ENCODE measurements around the gene ZFPM1. TPM values are rescaled to one million over a fixed set of nuclear protein-coding genes. Genes with fewer than 3 reads are reported as not detected.
A peak's percentile ranks its signal among the peaks of the same experiment; 100 is the strongest.

The ZFPM1 gene
- total and polyA plus RNA-seq, 5 donors = 7.7 to 11.4 (median 8.2) TPM

DNA sequence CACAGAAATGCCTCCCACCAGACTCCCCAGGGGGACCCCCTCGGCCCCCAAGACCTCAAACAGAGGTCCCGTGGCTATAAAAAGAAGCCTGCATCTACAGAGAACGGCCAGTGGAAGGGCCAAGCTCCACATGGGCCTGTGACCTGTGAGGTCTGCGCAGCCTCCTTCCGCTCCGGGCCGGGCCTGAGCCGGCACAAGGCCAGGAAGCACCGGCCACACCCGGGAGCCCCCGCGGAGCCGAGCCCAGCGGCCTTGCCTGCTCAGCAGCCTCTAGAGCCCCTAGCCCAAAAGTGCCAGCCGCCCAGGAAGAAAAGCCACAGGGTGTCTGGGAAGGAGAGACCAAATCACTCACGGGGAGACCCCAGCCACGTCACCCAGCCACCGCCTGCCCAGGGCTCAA, 18.3 kb upstream of the ZFPM1 start:
- no peak for DNase-seq
- intact Hi-C loops (cut with DNase I) = loop anchor here (5.0 to 10.0 kb wide), 3 partner anchors 237 to 450 kb away; no protein-coding TSS in a partner anchor
- no peak overlapping the region for H3K27ac ChIP-seq (ENCODE audit: low read length)
- peaks cover 2% of the 10 kb centered on the region for H3K4me1 ChIP-seq (ENCODE audit: control insufficient read depth, insufficient read depth, low read length)
- no peak for ATAC-seq
- H3K9me3 ChIP-seq (ENCODE audit: control insufficient read depth, low read length) = no peaks in the 10 kb centered on the region
- WGBS = 83% methylated on average over 18 of the region's 18 CpGs
- H3K4me3 ChIP-seq (ENCODE audit: low read length) = no peak overlapping the region
- no peaks in the 10 kb centered on the region for H3K27me3 ChIP-seq (ENCODE audit: control insufficient read depth, insufficient read depth)

DNA sequence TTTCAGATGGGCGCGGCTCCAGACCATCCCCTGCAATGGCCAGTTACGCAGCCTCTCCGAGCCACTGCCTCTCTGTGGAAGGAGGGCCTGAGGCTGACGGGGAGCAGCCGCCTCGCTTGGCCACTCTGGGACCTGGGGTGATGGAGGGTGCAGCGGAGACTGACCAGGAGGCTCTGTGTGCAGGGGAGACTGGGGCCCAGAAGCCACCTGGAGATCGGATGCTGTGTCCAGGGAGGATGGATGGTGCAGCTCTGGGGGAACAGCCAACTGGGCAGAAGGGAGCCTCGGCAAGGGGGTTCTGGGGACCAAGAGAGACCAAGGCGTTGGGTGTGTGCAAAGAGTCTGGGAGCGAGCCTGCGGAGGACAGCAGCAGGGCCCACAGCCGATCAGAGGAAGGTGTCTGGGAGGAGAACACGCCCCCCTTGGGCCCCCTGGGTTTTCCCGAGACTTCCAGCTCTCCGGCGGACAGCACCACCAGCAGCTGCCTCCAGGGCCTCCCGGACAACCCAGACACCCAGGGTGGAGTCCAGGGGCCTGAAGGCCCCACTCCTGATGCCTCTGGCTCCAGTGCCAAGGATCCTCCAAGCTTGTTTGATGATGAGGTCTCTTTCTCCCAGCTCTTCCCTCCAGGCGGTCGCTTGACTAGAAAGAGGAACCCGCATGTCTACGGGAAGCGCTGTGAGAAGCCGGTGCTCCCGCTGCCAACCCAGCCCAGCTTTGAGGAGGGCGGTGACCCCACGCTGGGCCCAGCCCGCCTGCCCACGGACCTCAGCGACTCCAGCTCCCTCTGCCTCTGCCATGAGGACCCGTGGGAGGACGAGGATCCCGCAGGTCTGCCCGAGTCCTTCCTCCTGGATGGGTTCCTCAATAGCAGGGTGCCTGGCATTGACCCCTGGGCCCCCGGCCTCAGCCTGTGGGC, 17.4 kb upstream of the ZFPM1 start:
- 89% methylated on average over 36 of the region's 36 CpGs for WGBS
- ATAC-seq (no peak), DNase-seq (no peak)
- Histone ChIP-seq H3K27ac (ENCODE audit: low read length) (no peak overlapping the region), H3K9me3 (ENCODE audit: control insufficient read depth, low read length) (no peaks in the 10 kb centered on the region), H3K27me3 (ENCODE audit: control insufficient read depth, insufficient read depth) (no peaks in the 10 kb centered on the region), H3K4me1 (ENCODE audit: control insufficient read depth, insufficient read depth, low read length) (peaks cover 2% of the 10 kb centered on the region), H3K4me3 (ENCODE audit: low read length) (no peak overlapping the region)
- intact Hi-C loops (cut with DNase I) = loop anchor here (5.0 to 10.0 kb wide), 3 partner anchors 238 to 451 kb away; no protein-coding TSS in a partner anchor

DNA sequence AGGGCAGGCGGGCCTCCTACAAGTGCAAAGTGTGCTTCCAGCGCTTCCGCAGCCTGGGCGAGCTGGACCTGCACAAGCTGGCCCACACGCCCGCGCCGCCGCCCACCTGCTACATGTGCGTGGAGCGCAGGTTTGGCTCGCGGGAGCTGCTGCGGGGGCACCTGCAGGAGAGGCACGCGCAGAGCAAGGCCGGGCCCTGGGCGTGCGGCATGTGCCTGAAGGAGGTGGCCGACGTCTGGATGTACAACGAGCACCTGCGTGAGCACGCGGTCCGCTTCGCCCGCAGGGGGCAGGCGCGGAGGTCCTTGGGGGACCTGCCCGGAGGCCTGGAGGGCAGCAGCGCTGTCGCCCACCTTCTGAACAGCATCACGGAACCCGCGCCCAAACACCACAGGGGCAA, 16.3 kb upstream of the ZFPM1 start:
- H3K27me3 ChIP-seq (ENCODE audit: control insufficient read depth, insufficient read depth) = no peaks in the 10 kb centered on the region
- H3K4me1 ChIP-seq (ENCODE audit: control insufficient read depth, insufficient read depth, low read length) = no peaks in the 10 kb centered on the region
- DNase-seq = no peak
- no peaks in the 10 kb centered on the region for H3K9me3 ChIP-seq (ENCODE audit: control insufficient read depth, low read length)
- WGBS = 92% methylated on average over 36 of the region's 36 CpGs
- no peak overlapping the region for H3K27ac ChIP-seq (ENCODE audit: low read length)
- ATAC-seq = no peak
- H3K4me3 ChIP-seq (ENCODE audit: low read length) = no peak overlapping the region
- intact Hi-C loops (cut with DNase I) = loop anchor here (5.0 to 10.0 kb wide), 3 partner anchors 239 to 452 kb away; no protein-coding TSS in a partner anchor

DNA sequence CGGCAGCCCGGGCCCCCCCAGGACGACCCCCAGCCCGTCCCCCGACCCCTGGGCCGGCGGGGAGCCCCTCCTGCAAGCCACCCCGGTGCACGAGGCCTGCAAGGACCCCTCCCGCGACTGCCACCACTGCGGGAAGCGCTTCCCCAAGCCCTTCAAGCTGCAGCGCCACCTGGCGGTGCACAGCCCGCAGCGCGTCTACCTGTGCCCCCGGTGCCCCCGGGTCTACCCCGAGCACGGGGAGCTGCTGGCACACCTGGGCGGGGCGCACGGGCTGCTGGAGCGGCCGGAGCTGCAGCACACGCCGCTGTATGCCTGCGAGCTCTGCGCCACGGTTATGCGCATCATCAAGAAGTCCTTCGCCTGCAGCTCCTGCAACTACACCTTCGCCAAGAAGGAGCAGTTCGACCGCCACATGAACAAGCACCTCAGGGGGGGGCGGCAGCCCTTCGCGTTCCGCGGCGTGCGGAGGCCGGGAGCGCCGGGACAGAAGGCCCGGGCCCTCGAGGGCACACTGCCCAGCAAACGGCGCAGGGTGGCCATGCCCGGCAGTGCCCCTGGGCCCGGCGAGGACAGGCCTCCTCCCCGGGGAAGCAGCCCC, 15.6 kb upstream of the ZFPM1 start:
- Histone ChIP-seq H3K27ac (ENCODE audit: low read length) (no peak overlapping the region), H3K9me3 (ENCODE audit: control insufficient read depth, low read length) (no peaks in the 10 kb centered on the region), H3K27me3 (ENCODE audit: control insufficient read depth, insufficient read depth) (no peaks in the 10 kb centered on the region), H3K4me3 (ENCODE audit: low read length) (no peak overlapping the region), H3K4me1 (ENCODE audit: control insufficient read depth, insufficient read depth, low read length) (no peaks in the 10 kb centered on the region)
- peak; percentile 61 to 85 (median 80) for DNase-seq
- WGBS = 47% methylated on average over 55 of the region's 55 CpGs
- intact Hi-C loops (cut with DNase I) = loop anchor here (5.0 to 10.0 kb wide), 3 partner anchors 240 to 453 kb away; no protein-coding TSS in a partner anchor
- ATAC-seq = peak; percentile 6 to 32

DNA sequence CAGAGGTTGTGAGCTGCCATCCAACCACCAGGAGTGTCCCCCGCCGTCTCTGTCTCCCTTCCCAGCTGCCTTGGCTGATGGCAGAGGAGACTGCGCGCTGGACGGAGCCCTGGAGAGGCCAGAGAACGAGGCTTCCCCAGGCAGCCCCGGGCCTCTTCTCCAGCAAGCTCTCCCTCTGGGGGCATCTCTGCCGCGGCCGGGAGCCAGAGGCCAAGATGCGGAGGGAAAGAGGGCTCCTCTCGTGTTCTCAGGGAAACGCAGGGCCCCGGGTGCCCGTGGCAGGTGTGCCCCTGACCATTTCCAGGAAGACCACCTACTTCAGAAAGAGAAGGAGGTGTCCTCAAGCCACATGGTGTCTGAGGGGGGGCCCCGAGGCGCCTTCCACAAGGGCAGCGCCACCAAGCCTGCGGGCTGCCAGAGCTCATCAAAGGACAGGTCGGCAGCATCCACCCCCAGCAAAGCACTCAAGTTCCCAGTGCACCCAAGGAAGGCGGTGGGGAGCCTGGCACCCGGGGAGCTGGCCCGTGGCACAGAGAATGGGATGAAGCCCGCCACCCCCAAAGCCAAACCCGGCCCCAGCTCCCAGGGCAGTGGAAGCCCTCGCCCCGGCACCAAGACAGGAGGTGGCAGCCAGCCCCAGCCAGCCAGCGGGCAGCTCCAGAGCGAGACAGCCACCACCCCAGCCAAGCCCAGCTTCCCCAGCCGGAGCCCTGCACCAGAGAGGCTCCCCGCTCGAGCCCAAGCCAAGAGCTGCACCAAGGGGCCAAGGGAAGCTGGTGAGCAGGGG, 14.8 kb upstream of the ZFPM1 start:
- no peaks in the 10 kb centered on the region for H3K9me3 ChIP-seq (ENCODE audit: control insufficient read depth, low read length)
- intact Hi-C loops (cut with DNase I) = loop anchor here (5.0 to 10.0 kb wide), 3 partner anchors 241 to 453 kb away; no protein-coding TSS in a partner anchor
- no peak overlapping the region for H3K27ac ChIP-seq (ENCODE audit: low read length)
- 91% methylated on average over 32 of the region's 32 CpGs for WGBS
- no peak for ATAC-seq
- no peak overlapping the region for H3K4me3 ChIP-seq (ENCODE audit: low read length)
- no peaks in the 10 kb centered on the region for H3K27me3 ChIP-seq (ENCODE audit: control insufficient read depth, insufficient read depth)
- H3K4me1 ChIP-seq (ENCODE audit: control insufficient read depth, insufficient read depth, low read length) = no peaks in the 10 kb centered on the region
- no peak for DNase-seq

DNA sequence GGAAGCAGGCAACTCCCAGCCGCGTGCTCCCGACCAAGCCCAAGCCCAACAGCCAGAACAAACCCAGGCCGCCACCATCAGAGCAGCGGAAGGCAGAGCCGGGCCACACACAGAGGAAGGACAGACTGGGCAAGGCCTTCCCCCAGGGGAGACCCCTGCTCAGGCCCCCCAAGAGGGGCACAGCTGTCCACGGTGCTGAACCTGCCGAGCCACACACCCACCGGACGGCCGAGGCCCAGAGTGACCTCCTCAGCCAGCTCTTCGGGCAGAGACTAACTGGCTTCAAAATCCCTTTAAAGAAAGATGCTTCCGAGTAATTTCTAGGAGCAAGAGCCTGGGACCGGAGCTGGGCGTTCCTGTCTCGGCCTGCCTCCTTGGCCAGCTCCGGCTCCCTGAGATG, 14.1 kb upstream of the ZFPM1 start:
- Histone ChIP-seq H3K4me3 (ENCODE audit: low read length) (no peak overlapping the region), H3K27ac (ENCODE audit: low read length) (no peak overlapping the region), H3K4me1 (ENCODE audit: control insufficient read depth, insufficient read depth, low read length) (no peaks in the 10 kb centered on the region), H3K27me3 (ENCODE audit: control insufficient read depth, insufficient read depth) (no peaks in the 10 kb centered on the region), H3K9me3 (ENCODE audit: control insufficient read depth, low read length) (no peaks in the 10 kb centered on the region)
- ATAC-seq (no peak), DNase-seq (no peak)
- intact Hi-C loops (cut with DNase I) = loop anchor here (5.0 to 10.0 kb wide), 3 partner anchors 242 to 454 kb away; no protein-coding TSS in a partner anchor
- WGBS = 87% methylated on average over 17 of the region's 17 CpGs

DNA sequence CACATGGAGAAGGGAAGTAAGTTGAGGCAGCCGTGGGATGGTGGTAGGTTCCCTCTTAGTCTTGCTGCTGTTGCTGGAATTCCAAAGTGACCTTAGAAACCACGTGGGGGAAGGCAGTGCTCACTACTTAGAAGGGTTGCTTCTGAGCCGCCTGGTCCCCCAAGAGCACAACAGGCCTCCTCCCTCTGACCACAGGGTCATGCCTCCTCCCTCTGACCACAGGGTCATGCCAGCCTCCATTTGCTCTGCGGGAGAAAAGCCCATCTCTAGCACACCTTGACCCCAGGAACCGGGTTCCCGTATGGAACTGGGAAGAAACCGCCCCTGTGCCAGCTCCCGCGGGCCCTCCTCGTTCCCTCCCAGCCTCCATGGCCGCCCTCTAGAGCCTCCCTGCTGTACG, 13.4 kb upstream of the ZFPM1 start:
- no peak overlapping the region for H3K27ac ChIP-seq (ENCODE audit: low read length)
- no peaks in the 10 kb centered on the region for H3K4me1 ChIP-seq (ENCODE audit: control insufficient read depth, insufficient read depth, low read length)
- H3K4me3 ChIP-seq (ENCODE audit: low read length) = no peak overlapping the region
- 87% methylated on average over 12 of the region's 12 CpGs for WGBS
- H3K27me3 ChIP-seq (ENCODE audit: control insufficient read depth, insufficient read depth) = no peaks in the 10 kb centered on the region
- intact Hi-C loops (cut with DNase I) = loop anchor here (5.0 to 10.0 kb wide), 4 partner anchors 88 to 455 kb away; no protein-coding TSS in a partner anchor
- no peaks in the 10 kb centered on the region for H3K9me3 ChIP-seq (ENCODE audit: control insufficient read depth, low read length)
- ATAC-seq = no peak
- DNase-seq = no peak

DNA sequence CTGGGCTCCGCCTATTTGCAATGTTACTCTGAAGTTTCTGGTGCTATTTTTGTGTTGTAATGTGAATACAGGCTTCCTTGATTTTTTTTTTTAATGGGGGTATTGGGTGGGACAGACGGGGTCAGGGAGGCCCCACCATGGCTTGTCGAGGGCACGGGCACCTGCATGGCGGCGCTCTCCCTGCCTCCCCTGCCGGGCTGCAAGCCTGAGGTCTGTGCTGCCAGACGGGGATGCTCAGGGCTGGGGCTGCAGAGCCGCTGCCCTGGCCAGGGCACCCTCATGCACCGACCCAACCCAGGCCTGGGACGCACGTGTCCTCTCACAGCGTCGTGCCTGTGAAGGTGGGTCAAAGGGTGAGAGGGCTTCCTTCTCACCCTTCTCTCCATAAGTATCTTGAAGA, 13.0 kb upstream of the ZFPM1 start:
- Histone ChIP-seq H3K4me1 (ENCODE audit: control insufficient read depth, insufficient read depth, low read length) (no peaks in the 10 kb centered on the region), H3K27ac (ENCODE audit: low read length) (no peak overlapping the region), H3K4me3 (ENCODE audit: low read length) (no peak overlapping the region), H3K27me3 (ENCODE audit: control insufficient read depth, insufficient read depth) (no peaks in the 10 kb centered on the region), H3K9me3 (ENCODE audit: control insufficient read depth, low read length) (no peaks in the 10 kb centered on the region)
- DNase-seq = no peak
- intact Hi-C loops (cut with DNase I) = loop anchor here in 2 of 4 donors (5.0 to 10.0 kb wide), 2 partner anchors 87 to 455 kb away; no protein-coding TSS in a partner anchor
- WGBS = 85% methylated on average over 14 of the region's 14 CpGs
- no peak for ATAC-seq

DNA sequence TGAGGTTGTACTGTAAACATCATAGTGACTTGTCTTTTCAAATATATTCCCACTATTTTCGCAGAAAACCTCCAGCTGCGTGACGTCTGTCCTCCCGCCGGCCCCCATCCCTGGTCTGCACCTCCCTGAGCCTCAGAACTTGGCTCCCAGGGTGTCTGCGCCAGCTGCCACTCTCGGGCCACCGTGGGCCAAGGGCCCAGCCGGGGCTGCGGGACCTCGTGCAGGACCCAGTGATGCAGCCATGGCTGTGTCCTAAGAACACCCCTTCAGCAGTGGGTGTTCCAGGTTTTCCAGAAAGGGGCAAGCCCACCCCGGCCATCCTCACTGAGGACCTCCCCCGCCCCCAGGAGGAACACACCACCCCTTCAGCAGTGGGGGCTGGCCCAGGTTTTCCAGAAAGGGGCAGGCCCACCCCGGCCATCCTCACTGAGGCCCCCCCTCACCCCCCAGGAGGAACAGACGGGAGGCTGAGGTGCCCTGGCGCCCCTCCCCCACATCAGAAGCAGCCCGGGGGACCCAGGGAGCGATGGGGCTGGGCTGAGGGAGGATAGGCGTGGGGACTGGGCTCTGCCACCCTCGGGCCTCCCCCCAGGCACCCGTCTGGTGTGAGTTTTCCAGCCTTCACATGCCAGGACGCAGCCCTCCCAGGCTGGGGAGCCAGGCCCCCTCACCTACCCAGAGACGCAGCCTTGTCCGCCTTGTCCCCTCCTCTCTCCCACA, 12.2 kb upstream of the ZFPM1 start:
- H3K27ac ChIP-seq (ENCODE audit: low read length) = no peak overlapping the region
- no peaks in the 10 kb centered on the region for H3K4me1 ChIP-seq (ENCODE audit: control insufficient read depth, insufficient read depth, low read length)
- H3K9me3 ChIP-seq (ENCODE audit: control insufficient read depth, low read length) = no peaks in the 10 kb centered on the region
- DNase-seq (no peak), ATAC-seq (no peak)
- WGBS = 81% methylated on average over 24 of the region's 24 CpGs
- H3K4me3 ChIP-seq (ENCODE audit: low read length) = no peak overlapping the region
- H3K27me3 ChIP-seq (ENCODE audit: control insufficient read depth, insufficient read depth) = no peaks in the 10 kb centered on the region
- intact Hi-C loops (cut with DNase I) = loop anchor here in 2 of 4 donors (5.0 to 10.0 kb wide), 2 partner anchors 86 to 456 kb away; no protein-coding TSS in a partner anchor

DNA sequence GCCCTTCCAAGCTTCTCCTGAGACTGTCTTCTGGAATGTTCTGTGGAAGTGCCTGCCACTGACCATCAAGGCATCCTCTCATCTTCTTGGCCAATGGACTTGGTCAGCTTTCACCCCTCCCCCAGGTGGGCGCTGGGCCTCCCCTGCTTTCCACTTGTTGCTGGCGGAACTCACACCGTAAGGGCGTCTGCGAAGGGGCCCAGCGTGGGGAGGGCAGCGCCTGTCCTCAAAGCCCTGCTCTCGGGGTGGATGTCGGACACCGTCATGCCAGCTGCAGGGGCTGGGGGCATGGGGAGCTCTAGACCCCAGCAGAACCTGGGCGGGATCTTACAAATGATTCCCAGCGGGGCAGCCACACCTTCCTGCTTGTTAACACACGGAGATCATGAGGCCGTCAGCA, 11.6 kb upstream of the ZFPM1 start:
- DNase-seq = no peak
- 77% methylated on average over 14 of the region's 14 CpGs for WGBS

More for the DNA sequence above, 11.6 kb upstream of the ZFPM1 start:
- Histone ChIP-seq H3K27me3 (ENCODE audit: control insufficient read depth, insufficient read depth) (no peaks in the 10 kb centered on the region), H3K27ac (ENCODE audit: low read length) (no peak overlapping the region), H3K9me3 (ENCODE audit: control insufficient read depth, low read length) (no peaks in the 10 kb centered on the region), H3K4me1 (ENCODE audit: control insufficient read depth, insufficient read depth, low read length) (no peaks in the 10 kb centered on the region), H3K4me3 (ENCODE audit: low read length) (no peak overlapping the region)
- intact Hi-C loops (cut with DNase I) = loop anchor here in 2 of 4 donors (5.0 to 10.0 kb wide), 2 partner anchors 86 to 457 kb away; no protein-coding TSS in a partner anchor
- ATAC-seq = no peak

All from right cardiac atrium (tissue), 5 donors.